Ovary (tissue), 3 donors: ENCODE measurements around the gene NYAP1.

ENCODE experiments used
- EP300 ChIP-seq: sonication (generic); formaldehyde crosslinking; IDR thresholded peaks from one replicate; pipeline ENCODE4 v1.6.1; 2017; ENCODE audit warnings: antibody characterized with exemption
- POLR2A ChIP-seq: fragments of 450-650 bp; IDR thresholded peaks from one replicate; pipeline ENCODE4 v1.6.1; 2017; ENCODE audit warnings: antibody characterized with exemption, mild to moderate bottlenecking, moderate library complexity
- TF ChIP-seq, protein P1 (sequence below), 3 donors: fragments of 450-650 bp in 2 of 3; fragments of 200-600 bp in 1 of 3; IDR thresholded peaks; one replicate each; pipeline versions ENCODE4 v1.5.1 to v1.8.0; 2016 to 2022; ENCODE audit warnings: antibody characterized with exemption in 3 of 3, mild to moderate bottlenecking in 1 of 3
- donor health status: DM: no; HTN: no; CAD: no.

DNA sequence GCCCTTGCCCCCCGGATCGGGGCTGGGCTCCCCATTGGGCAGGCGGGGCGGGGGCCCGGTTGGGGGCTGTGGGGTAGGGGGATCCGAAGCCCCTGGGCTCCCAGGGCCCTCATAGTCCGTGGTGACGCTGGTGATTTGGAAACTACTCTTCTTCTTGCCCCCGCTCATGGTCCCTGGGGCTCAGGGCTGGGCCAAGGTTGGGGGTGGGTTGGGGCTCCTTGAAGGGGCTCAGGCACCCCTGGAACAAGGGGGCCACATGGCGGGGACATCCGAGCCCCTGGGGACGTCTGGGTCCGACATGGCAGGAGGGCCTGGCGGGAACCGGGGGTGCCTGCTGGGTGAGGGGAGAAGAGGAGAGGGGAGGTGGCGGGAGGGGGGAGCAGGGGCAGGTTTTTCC, 5.9 kb upstream of the NYAP1 start:
- TF ChIP-seq, protein P1, sequence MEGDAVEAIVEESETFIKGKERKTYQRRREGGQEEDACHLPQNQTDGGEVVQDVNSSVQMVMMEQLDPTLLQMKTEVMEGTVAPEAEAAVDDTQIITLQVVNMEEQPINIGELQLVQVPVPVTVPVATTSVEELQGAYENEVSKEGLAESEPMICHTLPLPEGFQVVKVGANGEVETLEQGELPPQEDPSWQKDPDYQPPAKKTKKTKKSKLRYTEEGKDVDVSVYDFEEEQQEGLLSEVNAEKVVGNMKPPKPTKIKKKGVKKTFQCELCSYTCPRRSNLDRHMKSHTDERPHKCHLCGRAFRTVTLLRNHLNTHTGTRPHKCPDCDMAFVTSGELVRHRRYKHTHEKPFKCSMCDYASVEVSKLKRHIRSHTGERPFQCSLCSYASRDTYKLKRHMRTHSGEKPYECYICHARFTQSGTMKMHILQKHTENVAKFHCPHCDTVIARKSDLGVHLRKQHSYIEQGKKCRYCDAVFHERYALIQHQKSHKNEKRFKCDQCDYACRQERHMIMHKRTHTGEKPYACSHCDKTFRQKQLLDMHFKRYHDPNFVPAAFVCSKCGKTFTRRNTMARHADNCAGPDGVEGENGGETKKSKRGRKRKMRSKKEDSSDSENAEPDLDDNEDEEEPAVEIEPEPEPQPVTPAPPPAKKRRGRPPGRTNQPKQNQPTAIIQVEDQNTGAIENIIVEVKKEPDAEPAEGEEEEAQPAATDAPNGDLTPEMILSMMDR (IDR thresholded peaks at IDR 0.05): no peak
- TF ChIP-seq EP300: no peak
- TF ChIP-seq POLR2A: no peak
